ENCODE results near the gene TRMT61A.

The TRMT61A gene

DNA sequence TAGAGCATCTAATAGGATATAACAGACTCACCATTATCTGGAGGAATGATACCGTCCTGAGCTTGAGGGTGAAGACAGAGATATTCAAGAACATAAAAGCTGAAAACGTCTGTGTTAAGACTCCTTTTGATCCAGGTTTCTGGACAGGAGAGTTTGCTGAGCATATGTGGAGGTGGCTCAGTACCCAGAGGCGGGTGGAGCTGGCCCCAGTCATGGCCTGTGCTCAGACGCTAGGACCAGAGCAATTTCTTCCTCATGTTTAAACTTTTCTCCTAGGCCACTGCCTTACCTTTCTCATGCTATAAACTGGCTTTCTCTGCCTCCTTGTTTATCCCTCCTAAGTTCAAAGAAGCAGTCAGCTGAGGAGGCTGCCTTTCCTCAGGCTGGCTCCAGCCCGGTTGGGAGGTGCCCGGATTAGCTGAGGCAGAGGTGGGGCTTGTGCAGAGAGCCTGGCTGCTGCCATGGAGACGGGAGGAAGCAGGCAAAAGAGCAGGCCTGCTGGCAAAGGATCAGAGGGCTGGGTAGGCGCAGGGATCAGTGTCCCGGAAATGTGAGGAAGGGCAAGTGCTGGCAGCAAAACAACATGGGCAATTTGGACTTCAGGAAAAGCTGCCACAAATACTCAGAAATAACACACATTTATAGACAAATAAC, 47.5 kb downstream of the TRMT61A start:
- Histone ChIP-seq H3K27ac (no peak overlapping the region), H3K4me3 (peak overlapping the region; percentile 12; the same call in 1 of the 2 replicates), H3K9ac (ENCODE audit: insufficient read length) (no peak overlapping the region), H3K36me3 (ENCODE audit: insufficient read depth, low read length) (peaks cover 20% of the 10 kb centered on the region), H3K9me3 (ENCODE audit: low read depth, low read length) (no peaks in the 10 kb centered on the region)
- no peak for TF ChIP-seq FOXP2 (optimal IDR thresholded peaks at IDR 0.05; ENCODE audit: control extremely low read depth, extremely low read length, insufficient read depth)
- TF ChIP-seq POLR2AphosphoS5 (IDR thresholded peaks at IDR 0.05; ENCODE audit: borderline replicate concordance, low read depth, low read length): no peak
- TF ChIP-seq EZH2 (IDR thresholded peaks at IDR 0.05): no peak
- DNase-seq (ENCODE audit: low read depth, low spot score): peak; percentile 52

DNA sequence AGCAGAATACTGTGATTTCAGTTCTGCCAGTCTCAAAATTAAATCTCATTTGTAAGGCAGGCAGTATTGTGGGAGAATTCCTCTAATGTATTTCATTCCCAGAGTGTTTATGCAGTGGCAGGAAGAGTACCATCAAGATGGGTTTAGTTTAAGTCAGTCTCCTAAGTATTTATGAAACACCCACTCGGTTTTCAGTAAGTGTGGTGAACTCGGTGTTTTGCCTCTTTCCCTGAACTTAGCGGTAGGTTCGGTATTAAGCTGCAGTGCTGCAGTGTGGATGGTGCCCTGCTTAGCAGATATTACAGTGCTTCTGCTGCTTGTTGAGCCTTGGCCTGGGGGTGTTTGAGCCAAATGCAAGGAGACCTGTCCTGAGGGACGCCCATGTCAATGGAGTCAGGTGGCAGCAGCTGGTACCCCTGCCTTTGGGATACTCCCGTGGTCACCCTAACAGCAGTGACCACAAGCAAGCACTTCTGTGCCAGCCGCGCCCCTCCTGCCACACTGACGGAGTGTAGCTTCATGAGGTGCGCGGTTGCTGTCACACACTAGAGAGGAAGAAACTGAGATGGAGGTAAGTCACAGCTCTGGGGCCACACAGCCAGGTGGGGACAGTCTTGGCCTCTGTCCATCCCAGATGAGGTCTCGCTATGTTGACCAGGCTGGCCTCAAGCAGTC, 49.5 kb downstream of the TRMT61A start:
- Histone ChIP-seq H3K4me3 (no peak overlapping the region), H3K9ac (ENCODE audit: insufficient read length) (no peak overlapping the region), H3K27ac (no peak overlapping the region), H3K36me3 (ENCODE audit: insufficient read depth, low read length) (peaks cover 16% of the 10 kb centered on the region; the same call in 1 of the 2 replicates), H3K9me3 (ENCODE audit: low read depth, low read length) (no peaks in the 10 kb centered on the region)
- DNase-seq (ENCODE audit: low read depth, low spot score): no peak
- no peak for TF ChIP-seq POLR2AphosphoS5 (IDR thresholded peaks at IDR 0.05; ENCODE audit: borderline replicate concordance, low read depth, low read length)
- no peak for TF ChIP-seq EZH2 (IDR thresholded peaks at IDR 0.05)
- no peak for TF ChIP-seq FOXP2 (optimal IDR thresholded peaks at IDR 0.05; ENCODE audit: control extremely low read depth, extremely low read length, insufficient read depth)

DNA sequence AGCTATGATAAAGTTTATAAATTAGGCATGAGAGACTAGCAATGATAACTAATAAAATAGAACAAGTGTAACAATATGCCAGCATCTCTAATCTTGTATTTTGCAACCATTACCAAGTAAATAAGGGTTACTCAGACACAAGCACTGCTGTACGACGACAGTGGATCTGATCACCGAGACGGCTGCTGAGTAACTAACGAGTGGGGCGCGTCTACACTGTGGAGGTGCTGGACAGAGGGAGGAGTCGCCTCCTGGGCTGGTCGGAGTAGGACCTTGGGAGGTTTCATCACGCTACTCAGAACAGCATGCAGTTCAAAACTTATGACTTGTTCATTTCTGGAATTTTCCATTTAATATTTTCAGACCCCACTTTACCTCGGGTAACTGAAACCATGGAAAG, 52.2 kb downstream of the TRMT61A start:
- no peak overlapping the region for H3K9ac ChIP-seq (ENCODE audit: insufficient read length)
- no peaks in the 10 kb centered on the region for H3K9me3 ChIP-seq (ENCODE audit: low read depth, low read length)
- H3K27ac ChIP-seq: no peak overlapping the region
- TF ChIP-seq FOXP2 (optimal IDR thresholded peaks at IDR 0.05; ENCODE audit: control extremely low read depth, extremely low read length, insufficient read depth) (no peak), EZH2 (IDR thresholded peaks at IDR 0.05) (no peak), POLR2AphosphoS5 (IDR thresholded peaks at IDR 0.05; ENCODE audit: borderline replicate concordance, low read depth, low read length) (no peak)
- DNase-seq (ENCODE audit: low read depth, low spot score): no peak
- no peak overlapping the region for H3K4me3 ChIP-seq
- H3K36me3 ChIP-seq (ENCODE audit: insufficient read depth, low read length): peaks cover 6% of the 10 kb centered on the region; the same call in 1 of the 2 replicates

DNA sequence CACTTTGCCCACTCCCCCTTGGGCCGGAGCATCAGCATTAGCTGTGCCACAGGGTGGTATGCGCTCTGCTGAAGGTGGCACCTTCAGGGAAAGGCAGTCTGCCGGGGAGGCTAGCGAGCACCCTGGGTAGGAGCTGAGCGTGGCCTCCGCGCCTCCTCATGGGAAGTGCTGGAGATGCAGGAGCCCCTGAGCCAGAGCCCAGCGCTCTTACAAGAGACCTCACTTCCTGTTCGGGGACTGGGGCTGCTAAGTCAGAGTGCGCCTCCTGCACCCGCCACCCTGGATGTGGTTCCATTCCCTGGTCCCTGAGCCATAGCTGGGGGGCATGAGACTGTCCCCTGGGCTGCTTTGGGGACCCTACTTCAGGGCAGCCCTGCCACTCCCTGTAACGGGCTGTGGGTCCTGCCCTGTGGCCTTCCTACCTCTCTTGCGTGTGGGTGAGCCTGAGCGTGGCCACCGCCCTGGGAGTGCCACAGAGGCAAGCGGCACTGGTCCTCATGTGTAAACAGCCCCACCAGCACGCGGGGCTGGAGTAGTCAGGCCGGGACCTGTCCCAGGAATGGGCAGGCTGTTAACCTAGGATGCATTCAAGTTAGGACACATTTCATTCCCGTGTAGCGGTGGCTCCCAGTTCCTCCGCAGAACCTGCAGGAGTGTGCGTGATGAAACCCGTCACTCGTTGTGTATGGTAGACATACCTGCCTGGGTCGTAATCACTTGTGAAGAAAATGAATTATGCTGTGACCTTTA, 53.1 kb downstream of the TRMT61A start:
- no peak for DNase-seq (ENCODE audit: low read depth, low spot score)
- no peak overlapping the region for H3K27ac ChIP-seq

DNA sequence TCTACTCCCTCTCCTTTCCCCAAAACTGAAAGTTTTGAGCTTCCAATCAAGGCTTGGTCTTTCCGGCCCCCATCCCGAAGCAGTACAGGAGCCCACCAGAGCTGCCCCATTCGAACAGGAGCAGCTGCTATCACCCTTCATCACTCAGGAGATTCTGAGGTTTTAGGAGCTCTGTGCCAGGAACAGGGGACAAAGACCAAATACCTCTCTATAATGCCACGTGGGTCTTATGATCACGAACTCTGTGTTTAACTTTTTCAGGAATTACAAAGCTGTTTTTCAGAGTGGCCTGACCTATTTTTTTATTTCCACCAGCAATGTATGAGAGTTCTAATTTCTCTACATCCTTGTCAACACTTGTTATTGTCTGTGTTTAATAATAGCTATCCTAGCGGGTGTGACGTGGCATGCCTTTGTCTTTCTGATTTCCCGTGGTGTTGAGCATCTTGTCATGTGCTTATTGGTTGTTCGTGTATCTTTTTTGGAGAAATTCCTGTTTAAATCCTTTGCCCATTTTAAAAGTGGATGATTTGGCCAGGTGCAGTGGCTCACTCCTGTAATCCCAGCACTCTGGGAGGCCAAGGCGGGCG, 55.4 kb downstream of the TRMT61A start:
- DNase-seq (ENCODE audit: low read depth, low spot score): no peak
- TF ChIP-seq FOXP2 (optimal IDR thresholded peaks at IDR 0.05; ENCODE audit: control extremely low read depth, extremely low read length, insufficient read depth) (no peak), POLR2AphosphoS5 (IDR thresholded peaks at IDR 0.05; ENCODE audit: borderline replicate concordance, low read depth, low read length) (no peak), EZH2 (IDR thresholded peaks at IDR 0.05) (no peak)
- Histone ChIP-seq H3K27ac (no peak overlapping the region), H3K9me3 (ENCODE audit: low read depth, low read length) (no peaks in the 10 kb centered on the region), H3K36me3 (ENCODE audit: insufficient read depth, low read length) (no peaks in the 10 kb centered on the region), H3K9ac (ENCODE audit: insufficient read length) (no peak overlapping the region), H3K4me3 (no peak overlapping the region)

More for the DNA sequence above, 53.1 kb downstream of the TRMT61A start:
- H3K36me3 ChIP-seq (ENCODE audit: insufficient read depth, low read length): peaks cover 6% of the 10 kb centered on the region; the same call in 1 of the 2 replicates
- no peaks in the 10 kb centered on the region for H3K9me3 ChIP-seq (ENCODE audit: low read depth, low read length)
- H3K4me3 ChIP-seq: no peak overlapping the region
- TF ChIP-seq FOXP2 (optimal IDR thresholded peaks at IDR 0.05; ENCODE audit: control extremely low read depth, extremely low read length, insufficient read depth) (no peak), POLR2AphosphoS5 (IDR thresholded peaks at IDR 0.05; ENCODE audit: borderline replicate concordance, low read depth, low read length) (no peak), EZH2 (IDR thresholded peaks at IDR 0.05) (no peak)
- H3K9ac ChIP-seq (ENCODE audit: insufficient read length): no peak overlapping the region

All from SK-N-MC (cell line).